ENCODE data around the gene SLIT3.

The SLIT3 gene

DNA sequence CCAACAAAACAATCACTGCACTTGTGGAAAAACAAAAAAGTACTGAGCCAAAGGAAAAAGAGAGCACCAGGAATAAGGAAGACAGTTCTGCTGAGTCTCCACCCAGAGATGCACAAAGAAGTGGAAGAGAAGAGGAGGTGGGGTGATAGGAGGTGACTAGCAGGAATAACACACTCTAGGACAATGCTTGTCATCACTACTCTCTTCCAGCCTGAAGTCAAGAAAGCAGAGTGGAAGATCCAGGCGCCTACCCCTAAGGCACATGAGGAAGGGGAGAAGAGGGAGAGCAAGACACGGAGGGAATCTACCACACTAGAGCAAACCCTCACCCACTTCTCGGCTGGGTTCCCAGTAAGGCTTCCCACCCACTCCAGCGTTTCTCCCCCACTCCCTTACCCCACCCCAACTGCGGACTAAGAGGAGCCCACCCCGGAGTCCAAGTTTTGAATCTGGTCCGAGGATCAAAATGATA, 1.7 kb downstream of the SLIT3 start:
- peak; percentile 61 for DNase-seq (ENCODE audit: low spot score)

DNA sequence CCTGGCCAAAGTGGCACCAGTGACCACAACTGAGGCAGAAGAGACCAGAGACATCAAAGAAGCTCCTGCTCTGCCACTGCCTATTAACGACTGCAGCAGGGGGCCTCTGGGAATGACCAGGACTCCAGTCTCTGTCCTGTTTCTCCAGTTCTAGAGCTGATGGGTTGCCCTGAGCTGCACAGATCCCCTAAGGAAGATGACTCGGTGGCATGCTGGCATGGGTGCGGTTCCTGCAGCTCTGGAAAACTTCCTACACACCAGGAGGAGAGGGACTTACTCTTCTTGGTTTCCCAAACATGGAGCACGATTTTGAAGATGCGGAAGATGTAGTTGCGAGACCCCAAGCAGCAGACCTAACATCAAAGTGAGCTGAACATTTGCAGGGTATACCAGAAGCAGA, 2.7 kb downstream of the SLIT3 start:
- no peak for DNase-seq (ENCODE audit: low spot score)

DNA sequence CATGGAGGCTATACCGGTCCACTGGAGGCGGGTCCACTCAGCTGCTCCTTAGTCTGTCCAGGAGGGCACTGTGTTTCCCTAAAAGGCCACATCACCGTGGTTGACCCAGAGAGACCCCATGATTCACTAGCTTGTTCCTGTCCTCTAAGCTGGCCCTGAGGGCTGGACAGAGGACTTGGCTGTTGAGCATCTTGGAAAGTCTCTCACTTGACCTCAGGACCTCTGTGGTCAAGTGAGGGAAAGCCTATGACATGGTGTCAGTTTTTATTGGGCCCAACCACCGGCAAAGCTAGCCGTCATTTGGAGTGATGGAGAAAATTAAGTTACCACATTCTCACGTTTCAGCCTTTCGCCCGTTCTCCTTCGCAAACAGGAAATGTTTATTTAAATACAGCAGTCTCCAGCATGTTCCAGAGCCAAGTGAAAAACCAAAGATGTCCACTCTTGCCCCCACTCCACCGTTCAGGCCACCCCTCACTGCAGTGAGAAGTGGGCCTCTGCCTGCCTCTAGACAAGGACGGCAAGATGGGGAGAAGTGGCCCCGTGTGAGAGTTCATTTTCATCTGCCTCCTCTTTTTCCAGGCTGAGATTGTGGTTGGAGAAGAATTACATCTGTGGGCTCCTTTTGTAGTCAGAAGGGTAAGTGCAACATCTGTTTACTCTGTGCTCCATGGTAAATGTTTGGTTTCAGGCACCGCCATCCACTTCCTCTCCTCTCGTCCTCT, 4.4 kb downstream of the SLIT3 start:
- DNase-seq (ENCODE audit: low spot score): peak; percentile 58

DNA sequence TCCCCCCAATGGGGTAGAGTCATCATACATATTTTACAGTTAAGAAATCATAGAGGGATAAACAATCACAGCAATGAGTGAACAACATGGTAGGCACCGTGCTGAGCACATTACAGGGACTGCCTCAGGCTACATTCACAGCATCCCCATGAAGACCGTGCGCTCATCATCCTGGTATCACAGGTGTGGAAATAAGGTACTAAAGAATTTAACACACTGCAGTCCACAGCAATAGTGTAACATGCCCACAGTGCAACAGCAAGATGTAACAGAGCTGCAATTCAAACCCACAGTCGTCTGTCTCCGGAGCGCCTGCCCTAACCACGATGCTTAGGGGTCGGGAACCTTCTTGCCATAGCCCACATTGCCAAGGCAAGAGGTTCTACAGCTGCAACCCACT, 5.6 kb downstream of the SLIT3 start:
- DNase-seq (ENCODE audit: low spot score): no peak

DNA sequence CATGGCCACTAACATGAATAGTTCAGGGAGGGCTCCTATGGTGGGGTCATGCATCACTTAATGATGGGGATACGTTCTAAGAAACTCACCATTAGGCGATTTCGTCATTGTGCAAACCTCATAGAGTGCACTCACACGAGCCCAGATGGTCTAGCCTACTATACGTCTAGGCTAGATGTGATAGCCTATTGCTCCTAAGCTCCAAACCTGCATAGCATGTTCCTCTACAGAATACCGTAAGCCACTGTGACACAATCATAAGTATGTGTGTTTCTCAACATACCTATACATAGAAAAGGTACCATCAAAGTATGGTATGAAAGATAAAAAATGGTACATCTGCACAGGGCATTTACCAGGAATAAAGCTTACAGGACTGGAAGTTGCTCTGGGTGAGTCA, 6.3 kb downstream of the SLIT3 start:
- no peak for DNase-seq (ENCODE audit: low spot score)

DNA sequence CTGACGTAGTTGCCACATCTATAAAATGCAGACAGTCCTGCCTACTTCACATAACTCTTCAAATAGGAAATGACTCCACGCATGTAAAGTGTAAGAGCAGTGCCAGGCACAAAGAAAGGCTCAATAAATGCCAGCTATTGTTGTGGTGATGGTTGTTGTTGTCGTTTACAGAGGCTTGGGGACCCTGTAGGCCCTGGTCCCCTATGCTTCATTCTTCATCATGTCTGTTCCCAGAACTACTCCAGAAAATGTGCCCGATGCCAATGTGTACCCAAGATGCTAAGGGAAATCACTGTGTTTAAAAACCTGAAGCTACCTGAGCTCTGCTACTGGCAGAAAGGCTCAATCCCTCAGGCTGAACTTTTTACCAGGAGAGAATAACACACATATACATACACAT, 9.1 kb downstream of the SLIT3 start:
- DNase-seq (ENCODE audit: low spot score): no peak

DNA sequence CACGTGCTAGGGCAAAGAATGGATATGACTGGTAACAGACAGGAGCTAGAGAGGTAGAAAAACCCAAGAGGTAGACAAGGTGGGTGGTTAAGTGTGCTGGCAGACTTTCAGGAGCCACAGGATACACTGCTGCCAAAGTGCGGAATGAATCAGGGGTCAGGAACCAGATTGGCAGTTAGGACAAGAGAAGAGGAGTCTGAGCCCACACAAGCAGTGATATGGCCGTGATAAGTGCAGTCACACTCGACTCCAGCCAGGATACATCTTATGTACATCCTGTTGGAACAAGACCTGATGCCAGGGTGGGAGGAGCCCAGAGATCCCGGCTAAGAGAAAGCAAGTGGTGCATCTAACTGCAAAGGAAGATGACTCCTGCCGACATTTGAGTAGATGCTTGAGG, 10.0 kb downstream of the SLIT3 start:
- DNase-seq (ENCODE audit: low spot score): no peak

DNA sequence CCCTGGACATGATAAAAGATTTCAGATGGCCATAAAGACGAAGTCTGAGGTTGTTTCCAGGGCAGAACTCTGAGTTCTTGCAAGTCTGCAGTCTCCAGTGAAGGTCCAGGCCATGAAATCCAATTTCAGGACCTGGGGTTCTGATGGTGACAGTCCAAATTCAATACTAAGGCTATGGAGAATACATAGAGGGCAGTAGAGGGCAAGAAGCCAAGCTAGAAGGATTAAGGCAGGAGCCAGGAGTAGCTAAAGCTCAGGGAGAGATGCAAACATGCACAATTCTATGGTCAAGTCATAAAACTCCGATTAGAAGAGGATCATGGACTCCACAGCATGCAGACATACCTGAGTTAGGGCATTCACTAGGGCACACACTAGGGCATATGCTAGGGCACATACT, 11.4 kb downstream of the SLIT3 start:
- no peak for DNase-seq (ENCODE audit: low spot score)

DNA sequence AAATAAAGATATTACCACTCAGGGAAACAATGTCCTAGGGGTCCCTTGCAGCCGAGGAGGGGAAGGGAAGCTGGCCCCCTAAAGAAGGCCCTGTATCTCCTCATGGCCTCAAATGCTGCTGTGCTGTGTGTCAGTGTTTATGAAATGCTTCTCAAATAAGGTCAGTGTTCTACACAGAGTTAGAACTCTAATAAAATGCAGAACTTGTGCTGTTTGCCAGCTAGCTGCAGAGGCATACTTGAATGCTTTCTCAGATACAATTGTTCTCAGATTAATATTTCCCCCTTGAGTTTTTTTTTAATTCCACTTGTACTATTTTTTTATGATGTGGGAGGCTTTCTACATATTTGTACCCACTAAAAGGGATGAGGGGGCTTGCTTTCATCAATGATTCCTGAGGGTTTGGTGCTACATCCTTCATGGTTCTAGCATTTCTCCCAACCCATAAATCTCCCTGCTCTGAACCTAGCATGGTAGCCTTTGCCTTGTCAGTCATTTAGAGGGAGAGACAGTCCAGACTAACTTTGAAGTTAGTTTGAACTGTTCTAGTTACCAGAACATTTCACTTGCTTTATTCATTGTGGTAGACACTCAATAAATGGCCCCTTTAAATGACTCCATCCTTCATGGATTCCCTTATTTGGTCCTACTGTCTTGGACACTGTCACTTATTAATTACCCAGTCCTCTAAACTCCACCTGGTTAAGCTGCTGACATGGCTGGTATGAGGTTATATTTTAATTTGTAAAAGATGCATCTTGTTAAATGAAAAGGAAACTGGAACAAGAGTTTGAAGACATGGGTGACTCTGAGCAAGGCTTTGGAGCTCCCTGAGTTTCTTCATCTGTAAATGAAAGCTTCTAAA, 12.6 kb downstream of the SLIT3 start:
- no peak for DNase-seq (ENCODE audit: low spot score)

DNA sequence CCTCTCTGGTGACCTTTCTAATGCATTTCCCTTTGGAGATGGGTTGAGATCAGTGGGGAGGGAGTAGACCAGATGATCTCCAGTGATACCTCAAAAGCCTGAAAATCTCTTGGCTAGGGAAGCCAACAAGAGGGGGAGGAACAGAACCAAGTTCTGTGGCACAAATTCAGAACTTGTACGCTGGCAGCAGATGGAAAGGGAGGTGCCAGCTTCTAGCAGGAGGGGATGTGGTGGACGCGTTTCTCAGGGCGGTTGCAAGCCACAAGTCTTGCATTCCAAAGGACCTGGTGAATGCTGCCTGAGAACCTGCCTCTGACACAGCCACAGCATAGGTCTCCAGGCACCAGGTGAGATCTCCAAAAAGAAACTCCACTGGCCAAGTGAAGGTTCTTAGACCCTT, 13.4 kb downstream of the SLIT3 start:
- DNase-seq (ENCODE audit: low spot score): no peak

DNA sequence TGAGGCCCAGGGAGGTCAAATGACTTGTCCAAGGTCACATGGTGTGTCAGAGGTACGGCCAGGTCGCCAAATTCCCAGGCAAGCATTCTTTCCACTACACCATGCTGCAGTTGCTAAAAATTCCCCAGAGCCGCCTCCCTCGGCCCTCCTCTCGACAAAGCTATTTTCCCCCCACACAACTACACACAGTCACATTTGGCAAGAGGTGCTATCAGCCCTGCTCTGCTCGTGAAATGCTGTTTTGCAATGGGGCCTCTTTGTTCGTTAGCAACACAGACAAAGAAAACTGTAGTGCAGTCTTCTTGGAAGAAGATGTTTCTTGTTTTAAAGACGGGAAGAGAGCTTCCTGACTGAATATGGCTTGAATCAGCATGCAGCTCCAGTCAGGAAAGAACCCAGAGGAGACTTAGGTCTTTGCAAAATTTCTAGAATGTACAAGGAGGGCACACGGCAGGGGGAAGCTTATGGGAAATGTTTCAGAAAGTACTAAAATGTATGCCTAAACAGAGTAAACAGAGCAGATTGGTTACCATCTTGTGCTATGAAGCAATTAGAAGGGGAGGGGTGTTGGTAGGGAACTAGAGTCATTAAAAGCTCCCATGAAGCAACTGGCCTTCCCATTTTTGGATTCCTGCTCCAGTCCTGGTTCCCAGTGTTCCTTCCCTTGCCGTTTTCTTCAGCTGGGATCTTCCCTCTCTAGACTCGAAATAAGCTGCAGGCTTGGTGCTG, 14.2 kb downstream of the SLIT3 start:
- DNase-seq (ENCODE audit: low spot score): peak; percentile 38

DNA sequence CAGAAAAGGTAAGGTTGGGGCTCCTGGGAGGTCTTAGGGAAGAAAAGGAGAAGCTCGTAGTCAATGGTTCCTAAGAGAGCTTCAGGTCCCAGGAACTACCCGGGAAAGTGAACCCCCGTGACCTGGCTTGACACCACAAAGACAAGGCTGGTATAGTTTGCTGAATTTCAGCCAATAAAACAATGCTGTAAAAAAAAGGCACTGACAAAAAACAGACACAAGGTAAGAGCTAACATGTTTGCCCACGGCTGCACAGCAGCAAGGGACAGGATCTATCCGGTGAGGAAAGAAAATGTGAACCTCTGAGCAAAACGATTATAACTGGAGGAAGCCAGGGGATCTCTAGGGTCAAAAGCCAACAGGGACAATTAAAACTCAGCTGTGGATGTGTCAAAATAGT, 17.1 kb downstream of the SLIT3 start:
- DNase-seq (ENCODE audit: low spot score): no peak

DNA sequence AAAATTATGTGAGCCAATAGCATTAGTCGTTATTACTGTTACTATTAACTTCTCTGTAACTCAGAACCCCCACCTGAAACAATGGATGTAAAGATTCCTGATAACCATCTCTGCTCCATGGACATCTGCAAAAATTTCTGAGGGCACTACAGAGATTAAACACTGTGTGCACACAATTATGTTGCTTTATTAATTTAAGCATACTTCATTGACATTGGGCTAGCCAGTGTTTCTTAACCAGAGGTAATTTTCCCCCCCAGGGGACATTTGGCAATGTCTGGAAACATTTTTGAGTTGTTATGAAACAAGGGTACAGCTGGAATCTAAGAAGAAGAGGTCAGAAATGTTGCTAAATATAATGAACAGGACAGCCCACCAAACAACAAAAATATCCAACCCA, 19.3 kb downstream of the SLIT3 start:
- no peak for DNase-seq (ENCODE audit: low spot score)

DNA sequence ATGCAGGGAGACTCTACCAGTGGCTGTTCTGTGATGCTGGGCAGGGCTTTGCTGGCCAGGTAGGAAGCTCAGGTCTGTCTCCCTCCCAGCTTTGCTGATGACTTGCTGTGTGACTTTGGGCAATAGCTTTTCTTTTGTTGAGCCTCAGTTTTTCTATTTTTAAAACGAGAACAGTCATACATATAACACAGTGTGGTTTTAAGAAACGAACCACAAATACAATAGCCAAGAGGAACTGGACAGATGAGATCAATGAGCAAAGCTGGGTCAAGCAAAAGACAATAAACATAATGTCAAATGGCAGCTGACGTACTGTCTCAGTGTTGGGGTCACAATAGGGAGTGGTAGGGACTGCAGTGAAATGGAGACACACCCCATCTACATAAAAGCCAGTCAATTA, 20.2 kb downstream of the SLIT3 start:
- no peak for DNase-seq (ENCODE audit: low spot score)

DNA sequence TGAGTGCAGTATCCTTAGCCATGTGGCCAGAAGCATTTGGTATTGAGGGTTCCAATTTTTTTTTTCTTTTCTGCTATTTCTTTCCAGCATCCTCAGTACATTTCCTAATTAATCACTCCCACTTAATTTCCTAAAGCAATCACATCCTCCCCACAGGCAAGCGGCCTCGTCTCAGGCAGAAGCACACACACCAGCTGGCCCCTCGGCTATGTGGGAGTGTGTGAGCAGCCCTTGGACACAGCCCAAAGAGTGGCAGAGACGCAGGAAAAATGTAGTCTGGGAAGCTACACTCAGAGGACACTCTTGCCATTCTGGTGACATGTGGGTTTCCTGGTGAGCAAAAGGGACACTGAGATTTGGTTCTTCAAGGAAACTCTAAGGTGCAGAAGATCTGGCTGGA, 20.7 kb downstream of the SLIT3 start:
- DNase-seq (ENCODE audit: low spot score): no peak

DNA sequence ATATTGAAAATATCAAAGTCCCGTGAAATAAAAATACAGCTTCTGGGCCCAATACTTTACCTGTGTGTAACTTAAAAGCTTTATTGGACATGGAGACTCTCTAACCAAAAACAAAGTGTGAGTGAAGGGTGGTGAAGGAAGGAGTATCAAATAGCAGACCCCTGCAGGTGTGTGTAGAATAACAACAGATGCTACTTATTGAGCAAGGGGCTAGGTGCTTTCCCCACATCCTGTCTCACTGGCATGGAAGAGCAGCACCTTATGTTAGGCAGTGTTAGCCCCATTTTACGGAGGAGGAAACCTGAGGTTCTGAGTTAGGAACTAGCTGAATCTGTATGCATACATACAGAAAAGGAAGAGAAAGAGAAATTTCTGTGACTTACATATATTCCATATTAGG, 21.8 kb downstream of the SLIT3 start:
- DNase-seq (ENCODE audit: low spot score): no peak

DNA sequence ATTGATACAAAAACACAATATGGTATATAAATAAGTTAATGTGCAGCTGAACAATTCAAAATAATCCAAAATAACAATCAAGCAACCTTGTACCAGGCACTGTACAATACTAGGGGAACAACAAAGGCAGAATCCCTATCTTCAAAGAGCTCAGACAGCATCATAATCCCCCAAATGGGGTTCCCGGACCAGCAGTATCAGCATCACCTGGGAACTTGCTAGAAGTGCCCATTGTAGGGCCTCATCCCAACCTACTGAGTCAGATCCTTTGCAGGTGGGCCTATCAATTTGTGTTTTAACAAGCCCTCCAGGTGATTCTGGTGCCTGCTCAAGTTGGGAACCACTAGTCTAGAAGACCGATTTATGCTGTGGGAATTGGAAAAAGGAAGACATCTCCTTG, 27.1 kb downstream of the SLIT3 start:
- DNase-seq (ENCODE audit: low spot score): no peak

DNA sequence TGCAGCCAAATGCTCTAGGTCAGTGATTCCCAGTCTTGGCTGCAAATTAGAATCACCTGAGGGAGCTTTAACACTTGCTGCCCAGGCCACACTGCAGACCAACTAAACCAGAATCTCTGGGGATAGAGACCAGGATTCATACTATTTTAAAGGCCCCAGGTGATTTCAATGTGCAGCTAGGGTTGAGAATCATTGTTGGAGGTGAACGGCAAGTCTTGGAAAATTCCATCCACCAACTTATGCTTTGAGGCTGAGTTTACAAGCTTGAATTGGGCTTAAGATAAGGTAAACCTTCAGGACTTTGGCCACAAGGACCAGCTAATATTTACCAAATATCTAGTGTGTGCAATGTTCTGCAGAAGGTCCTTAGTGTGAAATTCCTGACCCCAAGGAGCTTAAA, 27.5 kb downstream of the SLIT3 start:
- no peak for DNase-seq (ENCODE audit: low spot score)

DNA sequence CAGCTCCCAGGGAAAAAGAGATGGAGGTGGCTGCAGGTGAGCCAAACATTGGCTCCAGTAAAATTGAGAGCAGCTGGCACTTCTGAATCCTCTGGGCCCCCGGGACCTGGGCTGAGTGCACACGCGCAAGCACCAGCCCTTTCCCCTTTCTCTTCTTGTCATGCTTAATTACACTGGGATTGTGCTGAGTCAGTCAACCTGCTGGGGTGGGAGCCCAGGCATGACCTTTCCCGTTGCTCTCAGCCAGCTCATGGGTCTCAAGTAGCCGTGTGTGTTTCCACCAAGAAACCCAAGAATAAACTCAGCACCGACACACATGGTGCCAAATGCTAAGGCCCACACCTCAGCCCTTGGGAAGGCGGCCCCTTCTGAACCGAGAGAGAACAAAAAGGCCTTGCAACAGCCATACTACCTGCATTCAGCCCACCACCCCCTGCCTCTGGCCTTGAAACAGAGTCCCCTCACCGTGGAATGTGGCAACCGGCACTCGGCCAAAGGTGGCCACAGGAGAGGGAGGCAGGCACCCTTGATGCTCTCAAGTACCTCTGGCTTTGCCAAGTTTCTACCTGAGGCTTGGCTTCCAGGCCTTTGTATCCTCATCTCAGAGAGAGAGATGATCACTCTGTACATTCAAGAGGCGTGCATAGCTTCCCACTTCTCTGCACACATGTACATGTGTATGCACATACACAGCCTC, 28.1 kb downstream of the SLIT3 start:
- DNase-seq (ENCODE audit: low spot score): no peak

DNA sequence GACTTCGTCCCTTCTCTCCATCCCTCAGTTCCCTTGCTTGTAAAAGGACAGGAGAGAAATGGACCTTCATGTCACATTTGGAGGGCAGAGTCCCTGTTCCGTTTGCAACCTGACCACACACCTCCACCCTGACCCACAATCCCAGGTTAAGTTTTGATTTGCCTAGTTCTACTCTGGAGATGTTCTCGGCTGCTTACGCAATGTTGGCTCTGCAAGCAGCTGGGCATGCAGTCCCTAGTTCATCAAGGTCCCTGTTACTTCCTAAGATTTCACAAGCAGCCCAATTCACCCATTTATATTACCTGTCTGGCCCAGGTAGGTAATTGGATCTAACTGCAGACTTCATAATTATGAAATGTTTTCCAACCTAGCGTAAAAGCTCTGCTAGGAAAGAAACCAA, 28.8 kb downstream of the SLIT3 start:
- DNase-seq (ENCODE audit: low spot score): no peak

DNA sequence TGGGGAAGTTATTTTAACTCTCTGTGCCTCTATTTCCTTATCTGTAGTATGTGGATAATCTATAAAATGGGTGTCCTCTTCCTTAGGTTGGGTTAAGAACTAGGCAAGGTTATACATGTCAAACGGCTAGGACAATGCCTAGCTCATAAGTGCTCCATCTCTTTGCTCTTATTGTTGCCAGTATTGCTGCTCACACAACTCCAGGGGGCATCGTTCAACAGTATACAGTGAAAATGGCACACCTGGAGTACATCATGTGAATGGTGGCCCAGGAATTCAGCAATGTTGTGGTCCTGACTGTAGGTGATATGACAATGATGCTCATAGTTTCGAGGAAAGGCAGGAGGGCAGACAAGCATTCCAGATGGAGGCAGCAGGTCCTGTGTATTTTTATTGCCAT, 30.1 kb downstream of the SLIT3 start:
- no peak for DNase-seq (ENCODE audit: low spot score)

DNA sequence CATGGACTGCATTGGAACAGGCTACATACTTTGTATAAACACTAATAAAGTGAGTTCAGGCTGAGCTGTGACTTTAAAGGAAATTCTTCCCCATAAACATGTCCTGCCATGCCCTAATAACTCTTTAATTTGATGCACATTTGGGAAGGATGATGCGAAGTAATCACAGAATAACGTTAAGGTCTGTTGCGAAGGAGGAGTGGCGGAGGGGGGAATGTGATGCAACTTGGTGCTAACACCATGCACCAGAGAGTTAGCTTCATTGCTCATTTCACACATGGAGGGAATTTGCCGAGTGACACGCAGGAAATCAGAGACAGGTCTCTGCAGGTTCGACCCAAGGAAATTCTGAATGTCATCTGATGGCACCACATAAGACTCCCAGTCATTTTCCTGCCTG, 32.9 kb downstream of the SLIT3 start:
- peak; percentile 82 for DNase-seq (ENCODE audit: low spot score)
